ENCODE data around the gene SPRTN.

GRCh38 chr1:231385416-231385748 is 47.3 kb downstream of the SPRTN start:
- no peak for TF ChIP-seq CTCF (IDR thresholded peaks at IDR 0.05)
- no peak for TF ChIP-seq EP300 (IDR thresholded peaks at IDR 0.05)
- TF ChIP-seq POLR2A (IDR thresholded peaks at IDR 0.05) = no peak

Data from ovary (tissue), 3 donors.